ENCODE results near the gene PVRIG.
A peak's percentile ranks its signal among the peaks of the same experiment; 100 is the strongest.
"Not testable (repeated sequence)": the region's sequence is repeated elsewhere in the genome, so short reads cannot be mapped to it uniquely, and the experiment has no call there.

The PVRIG gene

GRCh38 chr7:100243385-100243784, 23.6 kb downstream of the PVRIG start:
- peak; percentile 33 for DNase-seq

GRCh38 chr7:100244988-100245605, 25.3 kb downstream of the PVRIG start:
- DNase-seq = not testable (repeated sequence)

GRCh38 chr7:100246121-100246864, 26.5 kb downstream of the PVRIG start:
- not testable (repeated sequence) for DNase-seq

GRCh38 chr7:100246865-100247137, 27.1 kb downstream of the PVRIG start:
- DNase-seq = not testable (repeated sequence)

DNA sequence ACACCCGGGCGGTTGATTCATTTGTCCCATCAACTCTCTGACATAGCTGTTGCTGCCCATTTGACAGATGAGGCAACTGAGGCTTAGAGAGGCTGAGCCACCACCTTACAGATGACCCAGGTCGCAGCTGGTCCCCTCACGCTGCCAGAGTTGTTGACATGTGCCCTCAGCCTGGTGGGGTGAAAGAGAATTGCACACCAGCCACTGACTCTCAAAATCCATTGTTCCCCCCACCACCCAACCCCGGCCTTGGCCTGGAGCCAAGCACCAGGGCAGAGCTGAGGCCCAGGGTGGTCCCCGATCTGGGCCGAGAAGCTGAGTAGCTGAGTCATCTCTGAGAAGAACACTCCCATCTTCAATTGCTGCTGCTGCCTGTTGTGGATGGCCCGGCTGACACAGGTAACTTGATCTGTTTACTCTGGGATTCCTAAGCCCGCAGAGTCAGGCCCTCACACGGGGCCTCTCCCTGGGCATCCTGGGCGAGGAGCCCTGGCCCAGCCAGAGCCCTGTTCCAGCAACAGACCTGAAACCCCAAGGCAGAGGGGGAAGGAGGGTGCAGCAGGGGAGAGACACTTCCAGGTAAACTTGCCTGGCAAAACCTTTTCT, 27.5 kb downstream of the PVRIG start:
- DNase-seq = no peak

- no peak for DNase-seq
Measured at GRCh38 chr7:100248483-100248882, 28.7 kb downstream of the PVRIG start.

- no peak for DNase-seq
Measured at GRCh38 chr7:100257017-100257416, 37.3 kb downstream of the PVRIG start.

- DNase-seq = not testable (repeated sequence)
Measured at GRCh38 chr7:100259984-100260383, 40.2 kb downstream of the PVRIG start.

DNA sequence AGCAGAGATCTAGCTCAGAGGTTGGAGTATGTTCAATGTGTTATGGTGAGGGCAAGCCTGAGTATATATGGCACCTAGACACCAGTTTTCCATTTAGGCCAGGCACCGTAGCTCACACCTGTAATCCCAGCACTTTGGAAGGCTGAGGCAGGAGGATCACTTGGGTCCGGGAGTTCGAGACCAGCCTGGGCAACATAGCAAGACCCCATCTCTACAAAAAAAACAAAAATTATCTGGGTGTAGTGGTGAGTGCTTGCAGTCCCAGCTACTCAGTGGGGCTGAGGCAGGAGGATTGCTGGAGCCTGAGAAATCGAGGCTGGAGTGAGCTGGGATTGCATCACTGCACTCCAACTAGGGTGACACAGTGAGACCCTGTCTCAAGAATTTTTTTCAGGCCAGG, 43.1 kb downstream of the PVRIG start:
- DNase-seq = not testable (repeated sequence)

DNA sequence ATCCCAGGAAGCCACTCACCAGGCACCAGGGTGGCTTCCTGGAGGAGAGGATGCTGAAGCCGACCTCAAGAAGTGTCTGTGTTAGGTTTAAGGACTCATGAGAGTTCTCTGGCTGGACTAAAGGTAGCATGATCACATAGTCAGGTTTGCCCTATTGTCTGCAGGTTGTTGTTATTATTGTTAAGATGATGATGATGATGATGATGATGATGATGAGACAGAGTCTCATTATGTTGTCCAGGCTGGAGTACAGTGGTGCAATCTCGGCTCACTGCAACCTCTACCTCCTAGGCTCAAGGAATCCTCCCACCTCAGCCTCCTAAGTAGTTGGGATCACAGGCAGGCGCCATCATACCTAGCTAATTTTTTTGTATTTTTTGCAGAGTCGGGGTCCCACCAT, 44.5 kb downstream of the PVRIG start:
- DNase-seq = not testable (repeated sequence)

DNA sequence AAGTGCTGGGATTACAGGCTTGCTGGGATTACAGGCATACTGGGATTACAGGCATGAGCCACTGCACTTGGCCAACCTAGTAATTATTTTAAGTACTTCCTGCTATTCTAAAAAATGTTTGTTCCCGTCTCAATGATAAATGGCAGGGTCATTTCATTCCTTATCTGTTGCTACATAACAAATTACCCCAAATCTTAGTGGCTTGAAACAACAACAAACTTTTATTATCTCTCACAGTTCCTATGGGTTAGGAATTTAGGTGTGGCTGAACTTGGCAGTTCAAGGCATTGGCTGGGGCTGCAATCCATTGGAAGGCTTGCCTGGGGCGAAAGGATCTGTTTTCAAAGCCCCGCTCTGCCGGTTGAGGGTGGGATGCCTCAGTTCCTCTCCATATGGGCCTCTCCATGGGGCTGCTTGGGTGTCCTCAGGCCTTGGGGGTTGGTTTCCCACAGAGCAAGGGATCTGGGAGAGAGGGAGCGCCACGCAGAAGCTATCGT, 45.0 kb downstream of the PVRIG start:
- not testable (repeated sequence) for DNase-seq

- DNase-seq = not testable (repeated sequence)
Measured at GRCh38 chr7:100265851-100266250, 46.1 kb downstream of the PVRIG start.

DNA sequence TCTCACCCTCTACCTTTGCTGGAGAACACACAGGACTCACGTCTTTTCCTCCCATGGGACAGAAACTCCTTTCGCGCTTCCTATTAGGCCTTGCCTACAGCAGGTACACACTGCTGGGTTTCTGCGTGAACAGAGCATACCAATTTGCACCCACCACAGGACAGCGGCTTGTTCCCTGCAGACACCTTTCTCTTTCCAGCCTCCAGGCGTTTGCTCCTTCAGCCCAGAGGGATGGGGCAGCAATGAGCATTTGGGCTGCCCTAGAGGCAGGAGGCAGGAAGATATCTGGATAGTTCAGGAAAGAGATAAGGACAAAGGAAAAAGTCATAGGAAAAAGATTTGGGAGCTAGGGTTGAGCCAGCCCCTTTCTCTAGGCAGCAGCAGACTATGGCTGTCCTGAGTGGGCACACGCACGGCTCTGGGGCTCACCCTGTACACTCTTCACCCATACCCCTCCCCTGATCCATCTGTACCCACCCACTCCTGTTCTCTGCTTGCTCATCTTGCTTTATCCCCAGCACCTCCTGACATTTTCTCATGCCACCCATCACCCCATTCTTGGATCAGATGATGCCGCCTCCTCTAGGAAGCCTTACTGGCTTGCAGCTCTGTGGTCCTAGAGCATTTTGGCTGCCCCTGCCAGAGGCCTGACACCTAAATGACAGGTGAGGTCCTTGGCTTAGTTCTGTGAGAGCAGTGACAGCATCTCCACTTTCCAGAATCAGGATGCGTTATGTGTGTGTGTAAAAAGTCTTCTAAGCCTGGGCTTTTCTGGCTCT, 47.0 kb downstream of the PVRIG start:
- DNase-seq = no peak

DNA sequence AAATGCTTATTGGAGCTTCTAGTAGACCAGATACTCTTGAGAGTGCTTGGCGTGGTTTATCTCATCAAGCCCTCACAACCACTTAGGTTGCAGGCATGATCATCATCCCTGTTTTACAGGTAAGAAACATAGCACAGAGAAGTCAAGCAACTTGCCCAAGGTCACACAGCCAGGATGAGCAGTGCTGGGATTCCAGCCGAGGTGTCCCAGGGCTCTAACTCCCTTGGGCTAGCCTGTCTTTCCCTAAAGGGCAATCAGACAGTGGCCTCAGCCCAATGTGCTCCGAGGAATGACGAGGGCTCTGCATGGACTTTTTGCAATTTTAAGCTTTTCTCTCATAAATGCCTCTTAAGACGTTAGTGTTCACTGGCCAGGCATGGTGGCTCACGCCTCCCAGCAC, 47.9 kb downstream of the PVRIG start:
- DNase-seq = no peak

DNA sequence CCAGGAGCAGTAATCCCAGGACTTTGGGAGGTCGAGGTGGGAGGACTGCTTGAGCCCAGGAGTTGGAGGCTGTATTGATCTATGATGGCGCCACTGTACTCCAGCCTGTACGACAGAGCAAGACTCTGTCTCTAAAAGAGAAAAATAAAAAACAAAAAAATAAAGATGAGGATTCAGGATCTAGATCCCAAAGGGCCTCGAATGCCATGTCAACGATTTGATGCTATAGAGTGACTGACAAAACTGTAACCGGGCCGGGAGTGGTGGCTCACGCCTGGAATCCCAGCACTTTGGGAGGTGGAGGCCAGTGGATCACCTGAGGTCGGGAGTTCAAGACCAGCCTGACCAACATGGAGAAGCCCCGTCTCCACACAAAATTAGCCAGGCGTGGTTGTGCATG, 49.1 kb downstream of the PVRIG start:
- not testable (repeated sequence) for DNase-seq

- DNase-seq = not testable (repeated sequence)
Measured at GRCh38 chr7:100269306-100270045, 49.7 kb downstream of the PVRIG start.

- DNase-seq = not testable (repeated sequence)
Measured at GRCh38 chr7:100270046-100270918, 50.5 kb downstream of the PVRIG start.
